ENCODE data around the gene HELZ. TPM values are rescaled to one million over a fixed set of nuclear protein-coding genes. Genes with fewer than 3 reads are reported as not detected.

Gene HELZ
- total RNA-seq, 1 experiment from 2014 or later: 49.8 TPM

DNA sequence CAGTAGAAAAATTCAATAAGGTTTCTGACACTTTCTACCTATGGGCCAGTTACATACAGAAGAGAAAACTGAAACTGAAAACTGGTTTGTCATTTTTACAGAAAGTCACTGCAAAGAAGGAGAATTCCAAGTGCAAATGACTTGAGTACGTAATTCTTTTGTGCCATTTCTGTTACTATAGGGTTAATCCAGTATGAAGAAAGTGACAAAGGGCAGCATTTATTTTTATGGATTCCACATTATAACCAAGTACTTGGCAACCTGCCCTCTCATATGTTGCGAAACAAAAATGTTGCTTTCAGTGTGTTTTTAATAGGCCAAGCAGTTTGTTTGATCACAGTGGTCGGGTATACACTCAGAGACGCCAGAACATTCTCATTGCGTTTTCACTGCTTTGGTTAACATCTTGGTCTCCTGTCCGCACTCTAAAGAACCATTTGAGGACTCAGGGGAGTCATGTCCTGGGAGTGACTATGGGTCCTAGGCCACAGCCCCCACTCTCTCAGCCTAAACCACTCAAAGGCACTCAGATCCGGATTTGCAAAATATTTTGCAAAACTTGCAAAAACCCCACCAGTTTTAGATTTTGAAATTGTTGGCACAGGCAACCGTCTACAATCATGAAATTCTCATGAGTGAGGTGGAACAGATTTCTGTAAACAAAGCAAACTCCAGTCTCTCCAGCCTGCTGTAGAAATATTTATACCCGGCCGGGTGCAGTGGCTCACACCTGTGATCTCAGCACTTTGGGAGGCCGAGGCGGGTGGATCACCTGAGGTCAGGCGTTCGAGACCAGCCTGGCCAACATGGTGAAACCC, 15.4 kb upstream of the HELZ start:
- TF ChIP-seq CTCF (conservative IDR thresholded peaks at IDR 0.05): no peak
- H3K4me2 ChIP-seq (ENCODE audit: insufficient read depth, insufficient read length, low read length): no peak overlapping the region

More for the DNA sequence above, 15.4 kb upstream of the HELZ start:
- WGBS (ENCODE audit: extremely low coverage, insufficient read length, low lambda C conversion rate): no CpG with 5 or more reads among the region's 14 CpGs
- H3K36me3 Mint-ChIP-seq (ENCODE audit: insufficient read depth in 1 of 3, low read depth in 3 of 3): no peaks in the 10 kb centered on the region; a peak in 1 of 7 replicates
- no peak overlapping the region for H2BK20ac ChIP-seq (ENCODE audit: low read depth, low read length, poor library complexity, severe bottlenecking)
- H4K91ac ChIP-seq (ENCODE audit: insufficient read length, low read depth, low read length): no peak overlapping the region
- H2AFZ ChIP-seq (ENCODE audit: low read length): no peak overlapping the region
- H3K27me3 ChIP-seq (ENCODE audit: insufficient read depth, low read length): no peaks in the 10 kb centered on the region
- H3K9me3 ChIP-seq (ENCODE audit: control insufficient read depth, low read depth, low read length): no peaks in the 10 kb centered on the region
- H3K23ac ChIP-seq (ENCODE audit: insufficient read length, low read depth, low read length): no peak overlapping the region
- H3K27ac ChIP-seq (ENCODE audit: insufficient read length, low read depth, low read length): no peak overlapping the region
- H3K4me1 ChIP-seq (ENCODE audit: insufficient read depth, low read length): no peaks in the 10 kb centered on the region; the same call in 1 of the 2 replicates
- no peak overlapping the region for H2BK5ac ChIP-seq (ENCODE audit: insufficient read length, low read length)
- no peaks in the 10 kb centered on the region for H3K79me2 ChIP-seq (ENCODE audit: insufficient read depth, low read length)
- no peak overlapping the region for H4K5ac ChIP-seq (ENCODE audit: insufficient read length, low read depth, low read length)
- H2BK15ac ChIP-seq (ENCODE audit: low read depth, low read length): no peak overlapping the region
- H3K18ac ChIP-seq (ENCODE audit: insufficient read length, low read depth, low read length): no peak overlapping the region
- H4K8ac ChIP-seq (replicated peaks; ENCODE audit: insufficient read length, low read depth, low read length): no peak overlapping the region
- no peak overlapping the region for H2BK120ac ChIP-seq (ENCODE audit: low read depth, low read length, poor library complexity, severe bottlenecking)
- H4K20me1 ChIP-seq (ENCODE audit: control insufficient read depth, insufficient read depth, insufficient read length): no peaks in the 10 kb centered on the region
- peaks cover 23 to 28% of the 10 kb centered on the region in 2 experiments for H3K4me1 Mint-ChIP-seq
- H3K9me3 Mint-ChIP-seq: peaks cover 0 to 5% of the 10 kb centered on the region in 2 experiments; a peak in 2 of 5 replicates
- H3K9ac ChIP-seq (ENCODE audit: extremely low read depth, insufficient read length, low read length): no peak overlapping the region
- H3K23me2 ChIP-seq (ENCODE audit: insufficient read length, low read depth, low read length, poor library complexity, severe bottlenecking): no peaks in the 10 kb centered on the region
- no peak overlapping the region for H3K4ac ChIP-seq (ENCODE audit: low read depth, low read length)
- DNase-seq: peak; percentile 14
- H2AK5ac ChIP-seq (ENCODE audit: insufficient read length, low read length): no peak overlapping the region
- H3T11ph ChIP-seq (ENCODE audit: low read length): no peak overlapping the region
- no peaks in the 10 kb centered on the region for H3K27me3 Mint-ChIP-seq (ENCODE audit: low read depth)
- peak overlapping the region in 1 of 3 experiments; percentile 69; a peak in 2 of 7 replicates for H3K27ac Mint-ChIP-seq
- H3K79me1 ChIP-seq (ENCODE audit: insufficient read depth, low read depth, low read length, poor library complexity, severe bottlenecking): no peaks in the 10 kb centered on the region
- no peak overlapping the region for H3K14ac ChIP-seq (ENCODE audit: insufficient read depth, low read length)
- no peak overlapping the region for H2BK12ac ChIP-seq (ENCODE audit: insufficient read length, low read depth, low read length)
- no peak overlapping the region for H3K56ac ChIP-seq (ENCODE audit: insufficient read length, low read depth, low read length)
- no peak overlapping the region for H3K4me3 Mint-ChIP-seq

All from H9 (cell line).